AG08396 (cell line): ENCODE results near the gene SH3GL2.

Experiments
- DNase-seq: peaks from one replicate; pipeline ENCODE4 v3.0.0; 2012; ENCODE audit warnings: low spot score, mixed read lengths

SH3GL2 gene

DNA sequence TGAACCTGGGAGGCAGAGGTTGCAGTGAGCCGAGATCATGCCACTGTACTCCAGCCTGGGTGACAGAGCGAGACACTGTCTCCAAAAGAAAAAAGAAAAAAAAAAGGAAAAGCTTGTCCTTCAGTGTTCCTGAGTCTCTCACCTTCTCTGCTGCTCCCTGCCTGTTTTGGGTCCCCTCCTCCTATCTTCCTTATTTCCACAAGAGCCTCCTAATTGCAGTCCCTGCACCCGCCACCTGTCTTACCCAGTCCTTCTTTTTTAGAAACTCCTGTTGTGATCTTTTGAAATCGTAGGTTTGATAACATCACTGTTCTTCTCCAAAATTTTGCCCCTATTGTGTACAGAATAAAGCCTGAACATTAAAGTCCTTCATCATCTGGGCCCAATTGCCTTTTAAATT lies 234.9 kb downstream of the SH3GL2 start:
- DNase-seq = no peak

DNA sequence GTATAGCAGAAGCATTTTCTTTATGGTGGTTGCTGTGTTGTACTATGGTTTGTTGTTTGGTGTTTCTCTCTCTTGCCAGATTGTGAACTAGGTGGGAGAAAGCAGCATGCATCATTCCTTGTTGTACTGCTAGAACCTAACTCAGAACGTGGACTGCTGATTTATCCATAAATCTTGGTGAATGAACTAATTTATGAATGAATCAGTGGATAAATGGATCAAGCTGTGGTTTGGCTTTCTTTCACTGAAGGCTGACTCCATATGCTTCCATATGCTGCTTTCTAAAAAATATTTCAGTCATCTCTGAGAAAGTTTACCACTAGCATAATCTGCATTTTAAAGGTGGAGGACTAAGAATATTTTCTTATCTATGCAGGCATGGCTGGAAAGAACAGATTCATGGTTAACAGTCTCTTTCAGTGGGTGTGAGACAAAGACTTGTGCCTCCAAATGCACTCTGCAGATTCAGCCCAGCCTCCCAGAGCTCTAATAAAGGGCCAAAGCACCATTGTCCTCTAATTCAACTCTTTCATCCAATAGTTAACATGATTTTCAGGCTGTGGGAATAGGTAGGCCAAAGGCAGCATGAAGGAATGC lies 237.7 kb downstream of the SH3GL2 start:
- DNase-seq = no peak

DNA sequence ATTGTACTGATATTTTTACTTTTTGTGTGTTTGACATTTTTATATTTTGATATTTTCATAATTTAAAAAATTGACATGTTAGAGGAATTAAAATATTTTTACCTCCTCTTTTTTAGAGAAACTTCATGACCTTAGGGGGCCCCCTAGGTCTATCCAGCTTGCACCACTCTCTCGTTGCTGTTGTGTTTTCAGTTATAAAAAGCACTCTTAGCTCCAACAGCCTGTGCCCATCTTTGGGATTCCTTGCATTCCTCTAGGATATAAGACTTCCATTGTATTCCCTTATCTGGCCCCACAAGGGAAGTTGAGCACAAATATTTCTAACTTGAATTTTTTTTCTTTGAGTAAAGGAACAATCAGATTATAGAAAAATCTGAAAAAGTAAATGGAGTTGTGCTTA lies 245.3 kb downstream of the SH3GL2 start:
- no peak for DNase-seq

DNA sequence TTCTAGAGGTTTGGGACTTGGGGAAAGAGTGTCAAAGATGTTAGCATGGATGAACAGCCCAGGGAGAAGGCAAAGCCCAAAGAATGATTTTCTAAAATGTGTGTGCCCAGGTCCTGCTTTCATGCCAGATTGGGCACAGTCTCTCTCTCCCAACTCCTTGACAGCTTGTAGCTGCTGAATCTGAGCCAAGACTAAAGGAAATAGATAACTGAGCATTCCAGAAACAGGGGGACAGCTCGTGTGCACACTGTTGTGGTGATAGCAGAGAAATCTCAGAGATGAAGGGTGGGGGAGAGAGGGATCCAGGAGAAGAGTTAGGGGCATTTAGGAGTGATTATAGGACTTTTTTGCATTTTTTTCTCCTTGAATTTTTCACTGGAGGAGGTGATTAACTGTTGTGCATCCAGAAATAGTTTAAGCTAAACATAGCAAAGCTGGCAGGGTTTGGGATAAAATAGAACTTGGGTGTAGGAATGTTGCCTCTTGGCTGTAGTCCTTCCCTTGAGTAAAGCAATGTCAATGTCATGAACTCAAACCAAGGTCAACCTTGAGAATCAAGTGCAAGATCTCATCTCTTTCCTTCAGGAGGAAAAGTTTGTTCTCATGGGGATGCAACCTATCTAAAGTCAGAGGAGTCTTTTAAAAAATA lies 245.9 kb downstream of the SH3GL2 start:
- DNase-seq = no peak

DNA sequence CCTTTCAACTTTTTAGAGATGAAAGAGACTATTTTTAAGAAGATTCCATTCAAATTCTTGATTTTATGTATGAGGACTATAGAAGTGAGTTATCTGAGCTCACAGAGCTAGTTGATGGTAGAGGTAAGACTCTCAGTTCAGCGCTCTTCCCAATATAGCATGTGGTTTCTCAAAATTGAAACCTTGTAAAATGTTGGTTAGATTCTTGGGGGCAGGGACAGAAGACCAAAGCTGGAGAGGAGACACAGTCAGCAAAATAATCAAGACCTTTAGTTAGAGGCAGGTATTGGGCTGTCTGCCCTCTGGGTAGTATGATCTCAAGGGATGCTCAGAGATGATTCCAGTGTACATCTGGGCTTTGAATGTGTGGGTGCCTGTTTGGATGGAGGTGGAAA lies 246.4 kb downstream of the SH3GL2 start:
- DNase-seq = no peak

DNA sequence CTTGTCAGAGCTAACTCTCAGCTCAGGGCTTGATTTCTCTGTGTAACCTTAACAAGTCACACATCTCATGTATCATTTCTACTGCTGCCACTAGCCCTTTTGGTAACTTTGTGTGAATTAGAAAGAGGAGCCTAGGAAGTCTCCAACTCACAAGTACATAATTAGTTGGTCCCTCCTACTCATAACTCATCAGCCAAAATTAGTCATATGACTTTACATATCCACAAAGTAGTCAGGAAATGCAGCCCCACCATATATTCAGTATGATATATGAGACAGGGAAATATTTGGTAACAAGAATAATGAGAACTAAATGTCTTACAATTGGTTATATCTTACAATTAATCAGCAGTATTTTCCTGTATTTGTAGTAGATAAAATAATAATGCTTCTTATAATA lies 250.2 kb downstream of the SH3GL2 start:
- no peak for DNase-seq

DNA sequence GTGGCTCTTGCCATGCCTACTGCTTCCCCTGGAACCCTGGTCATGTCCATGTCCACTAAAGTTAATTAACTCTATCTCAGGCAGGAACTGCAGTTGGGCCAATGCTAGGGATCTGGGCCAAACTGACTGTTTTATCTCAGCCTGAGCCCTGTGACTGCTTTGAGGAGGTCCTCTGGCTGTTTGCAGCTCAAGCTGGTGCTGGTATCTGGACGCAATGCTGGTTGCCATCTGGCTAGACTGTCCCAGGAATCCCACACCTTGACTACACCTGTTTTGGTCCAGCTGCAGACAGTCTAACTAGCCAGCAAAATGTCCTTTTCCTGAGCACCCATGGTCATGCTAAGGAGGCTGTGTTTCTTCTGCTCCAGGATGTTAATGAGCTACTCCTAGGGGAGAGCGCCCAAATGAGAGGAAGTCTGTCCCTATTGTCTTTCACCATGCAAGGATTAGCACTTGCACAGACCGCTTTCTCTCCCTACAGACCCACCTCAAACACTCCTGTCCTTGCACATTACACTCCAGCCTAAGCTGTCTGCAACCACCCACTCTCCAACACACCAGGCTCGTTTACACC lies 251.0 kb downstream of the SH3GL2 start:
- no peak for DNase-seq

DNA sequence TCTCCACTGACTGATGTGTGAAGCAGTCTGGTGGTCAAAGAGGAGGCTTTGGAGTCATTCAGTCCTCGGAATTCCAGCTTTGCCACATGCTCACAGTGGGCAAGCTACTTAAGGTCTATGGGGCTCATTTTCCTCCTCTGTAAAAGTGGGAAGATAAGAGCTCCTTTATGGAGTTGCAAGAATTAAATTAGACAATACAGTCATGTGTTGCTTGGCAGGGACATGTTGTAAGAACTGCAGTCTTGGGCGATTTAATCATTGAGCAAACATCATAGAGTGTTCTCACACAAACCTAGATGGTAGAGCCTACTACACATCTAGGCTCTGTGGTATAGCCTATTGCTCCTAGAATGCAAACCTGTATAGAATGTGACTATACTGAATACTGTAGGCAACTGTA lies 253.9 kb downstream of the SH3GL2 start:
- DNase-seq = no peak

DNA sequence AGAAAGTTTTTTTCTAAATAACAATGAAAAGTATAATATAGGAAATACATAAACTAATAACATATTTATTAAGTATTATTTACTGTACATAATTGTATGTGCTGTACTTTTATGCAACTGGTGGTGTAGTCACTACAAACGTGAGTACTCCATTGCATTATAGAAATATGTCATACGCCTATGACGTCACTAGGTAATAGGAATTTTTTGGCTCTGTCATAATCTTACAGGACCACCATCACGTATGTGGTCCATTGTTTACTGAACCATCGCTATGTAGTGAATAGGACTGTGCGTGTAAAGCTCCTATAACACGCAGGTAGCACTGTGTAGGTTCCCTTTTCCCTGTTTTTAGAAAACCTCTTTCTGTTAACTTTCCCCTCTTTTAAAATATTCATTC lies 255.0 kb downstream of the SH3GL2 start:
- DNase-seq = no peak

DNA sequence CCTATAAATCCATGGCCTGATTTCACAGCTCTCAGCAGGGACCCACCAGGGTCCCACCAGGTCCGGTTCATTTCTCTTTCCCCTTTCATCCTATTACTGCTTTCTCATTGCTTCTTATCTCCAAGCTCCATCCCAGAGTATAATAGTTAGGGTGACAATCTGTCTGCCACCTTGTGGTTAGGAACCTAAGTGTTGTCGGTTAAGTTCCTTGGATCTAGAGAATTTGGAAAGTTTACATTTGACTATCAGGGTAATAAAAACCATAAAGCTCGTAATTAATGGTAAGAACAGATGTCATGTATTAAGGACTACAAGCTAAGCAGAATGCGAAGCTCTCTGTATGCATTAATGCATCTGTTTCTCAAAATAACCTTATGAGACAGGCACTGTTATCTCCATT lies 259.1 kb downstream of the SH3GL2 start:
- no peak for DNase-seq

DNA sequence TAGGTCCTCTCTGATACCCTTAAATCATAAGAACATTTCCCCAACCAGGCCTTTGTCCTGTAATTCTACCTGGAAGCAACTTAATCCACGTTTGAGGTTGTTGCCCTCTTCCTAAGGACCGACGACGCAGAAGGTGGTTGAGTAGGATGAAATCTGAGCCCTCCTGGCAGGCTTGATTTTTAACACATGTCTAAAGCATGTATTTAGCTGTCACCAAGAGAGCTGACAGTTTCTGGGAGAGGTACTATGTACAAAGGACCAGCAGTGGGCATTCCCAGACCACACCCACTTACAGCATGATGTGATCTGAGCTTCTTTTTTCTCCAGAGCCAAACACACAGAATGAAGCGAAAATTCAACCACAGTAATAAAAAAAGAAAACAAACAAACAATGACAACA lies 260.9 kb downstream of the SH3GL2 start:
- no peak for DNase-seq

DNA sequence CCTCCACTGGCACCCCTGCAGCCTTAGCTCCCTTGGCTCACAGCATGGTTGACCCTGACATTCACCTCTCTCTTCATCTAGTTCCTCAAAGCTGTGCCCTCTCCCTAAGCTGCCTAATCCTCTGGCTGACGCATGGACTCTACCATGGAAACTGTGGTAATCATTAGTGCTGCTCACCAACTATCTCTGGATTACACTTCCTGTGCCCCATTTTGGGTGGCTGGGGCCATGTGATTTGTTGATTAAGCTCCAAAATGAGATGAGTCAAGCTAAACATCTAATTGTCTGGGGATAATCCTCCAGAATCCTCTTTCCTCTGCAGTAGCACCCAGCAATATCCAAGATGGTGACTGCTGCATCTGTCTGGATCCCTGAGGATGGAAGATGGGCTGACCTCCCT lies 264.4 kb downstream of the SH3GL2 start:
- no peak for DNase-seq
